ENCODE data around the gene HIRA.

DNA sequence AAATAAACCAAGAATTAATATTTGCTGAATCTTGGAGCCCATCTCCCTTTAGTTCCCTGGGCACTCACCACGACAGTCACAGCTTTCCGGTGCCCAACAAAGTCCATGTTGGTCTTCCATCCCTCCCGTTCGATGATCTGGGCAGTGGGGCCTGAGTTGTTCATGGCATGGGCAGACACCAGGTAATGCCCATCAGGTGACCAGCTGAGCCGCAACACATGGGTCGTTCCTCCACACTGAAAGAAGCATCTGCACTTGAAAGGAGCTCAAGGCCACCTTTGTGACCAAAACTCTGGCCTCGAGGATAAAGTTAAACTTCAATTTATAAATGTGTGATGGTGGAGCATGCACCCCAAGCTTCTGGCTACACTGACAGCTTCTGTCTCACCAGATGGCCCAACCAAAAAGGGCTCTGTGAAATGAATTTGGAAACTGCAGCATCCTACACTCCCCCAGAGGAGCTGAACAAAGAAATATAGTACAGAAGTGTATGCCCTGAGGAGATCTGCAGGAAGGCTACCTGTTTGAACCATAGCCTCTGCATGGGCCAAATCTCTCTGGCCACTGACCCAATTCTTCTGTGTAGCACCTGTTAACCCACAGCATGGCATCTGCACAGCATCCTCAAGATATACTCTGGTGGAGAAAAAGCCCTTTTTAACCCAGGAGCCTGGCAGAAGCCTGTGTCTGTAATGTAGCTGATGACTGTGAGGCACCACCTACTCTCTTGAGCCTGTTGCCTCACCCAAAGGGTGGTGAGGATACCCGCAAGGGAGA lies 37.1 kb downstream of the HIRA start:
- TF ChIP-seq CTCF (IDR thresholded peaks at IDR 0.05) (no peak), EP300 (IDR thresholded peaks at IDR 0.05) (no peak), MYC (IDR thresholded peaks at IDR 0.05; ENCODE audit: borderline replicate concordance, low read length) (no peak), CEBPB (IDR thresholded peaks at IDR 0.05) (no peak), KDM1A (IDR thresholded peaks at IDR 0.05; ENCODE audit: low read depth) (no peak), RFX5 (IDR thresholded peaks at IDR 0.05) (no peak)

All from A549 (cell line).